HG03354 (cell line): ENCODE data around the gene XYLT1.
"Not testable (repeated sequence)": the region's sequence is repeated elsewhere in the genome, so short reads cannot be mapped to it uniquely, and the experiment has no call there.

Experiments used
- ATAC-seq: cut with Tn5 transposase; IDR thresholded peaks from one replicate; pipeline ENCODE4 v1.9.1; 2021; ENCODE audit warnings: mild to moderate bottlenecking; ENCODE audit not compliant: unreplicated experiment, poor library complexity, severe bottlenecking

The XYLT1 gene

GRCh38 chr16:17346621-17347569 lies 123.9 kb downstream of the XYLT1 start:
- no peak for ATAC-seq

GRCh38 chr16:17345043-17345442 lies 125.7 kb downstream of the XYLT1 start:
- ATAC-seq, result no peak

DNA sequence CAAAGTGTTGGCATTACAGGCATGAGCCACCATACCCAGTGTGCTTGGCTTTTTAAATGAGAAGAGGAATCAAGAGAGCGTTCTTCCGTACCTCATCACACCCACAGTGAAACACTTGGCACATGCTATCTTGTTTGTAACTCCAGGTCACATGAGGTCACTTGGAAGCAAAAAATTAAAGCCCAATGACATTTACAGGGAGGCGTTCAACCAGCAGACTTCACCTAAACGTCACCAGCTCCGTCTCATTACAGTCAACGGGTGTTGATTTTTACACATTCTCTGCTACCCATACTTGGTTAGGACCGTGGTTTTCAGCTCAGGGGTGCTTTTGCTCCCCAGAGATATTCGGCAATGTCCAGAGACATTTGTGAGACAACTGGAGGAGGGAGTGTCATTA lies 127.0 kb downstream of the XYLT1 start:
- ATAC-seq, result no peak

GRCh38 chr16:17343028-17343427 lies 127.7 kb downstream of the XYLT1 start:
- ATAC-seq, result no peak

- ATAC-seq, result no peak
Observed at GRCh38 chr16:17342031-17342430, 128.7 kb downstream of the XYLT1 start.

DNA sequence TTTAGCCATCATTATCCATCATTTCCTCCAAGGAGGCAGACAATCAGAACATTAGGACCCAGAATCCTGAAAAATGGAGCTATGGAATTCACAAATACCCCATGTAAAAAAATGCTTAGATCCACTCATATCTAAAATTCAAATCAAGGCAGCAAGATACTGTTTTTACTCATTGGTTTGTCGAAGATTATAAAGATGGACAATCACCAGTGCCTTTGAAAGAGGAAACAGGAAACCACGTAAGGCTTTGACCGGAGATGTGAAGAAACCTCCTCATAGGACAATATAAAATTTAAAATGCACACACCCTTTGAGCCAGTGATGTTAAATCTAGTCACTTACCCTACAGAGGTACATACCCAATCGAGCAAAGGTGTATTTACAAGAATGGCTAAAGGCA lies 130.0 kb downstream of the XYLT1 start:
- no peak for ATAC-seq

GRCh38 chr16:17339764-17340541 lies 130.8 kb downstream of the XYLT1 start:
- no peak for ATAC-seq

- no peak for ATAC-seq
Observed at GRCh38 chr16:17338244-17338643, 132.5 kb downstream of the XYLT1 start.

DNA sequence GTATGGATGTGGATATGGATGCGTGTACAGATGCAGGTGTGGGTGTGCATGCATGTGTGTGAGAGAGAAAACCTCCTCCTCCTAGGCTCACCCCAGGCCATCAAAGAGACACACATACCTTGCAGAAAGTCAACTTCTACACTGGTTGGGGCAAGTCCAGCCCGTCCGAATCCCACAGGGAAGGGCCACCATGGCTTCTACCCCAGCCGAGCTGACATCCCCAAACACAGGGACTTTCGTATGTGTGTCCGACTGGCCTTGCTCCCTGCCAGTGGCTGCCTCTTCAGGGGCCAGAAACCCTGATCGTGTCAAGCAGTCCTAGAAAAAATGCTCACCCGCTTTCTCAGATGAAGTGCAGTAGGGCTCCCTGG lies 134.2 kb downstream of the XYLT1 start:
- no peak for ATAC-seq

GRCh38 chr16:17335826-17336529 lies 134.8 kb downstream of the XYLT1 start:
- ATAC-seq, result no peak

GRCh38 chr16:17335406-17335805 lies 135.4 kb downstream of the XYLT1 start:
- ATAC-seq, result not testable (repeated sequence)

- ATAC-seq, result no peak
Observed at GRCh38 chr16:17334096-17334495, 136.7 kb downstream of the XYLT1 start.

DNA sequence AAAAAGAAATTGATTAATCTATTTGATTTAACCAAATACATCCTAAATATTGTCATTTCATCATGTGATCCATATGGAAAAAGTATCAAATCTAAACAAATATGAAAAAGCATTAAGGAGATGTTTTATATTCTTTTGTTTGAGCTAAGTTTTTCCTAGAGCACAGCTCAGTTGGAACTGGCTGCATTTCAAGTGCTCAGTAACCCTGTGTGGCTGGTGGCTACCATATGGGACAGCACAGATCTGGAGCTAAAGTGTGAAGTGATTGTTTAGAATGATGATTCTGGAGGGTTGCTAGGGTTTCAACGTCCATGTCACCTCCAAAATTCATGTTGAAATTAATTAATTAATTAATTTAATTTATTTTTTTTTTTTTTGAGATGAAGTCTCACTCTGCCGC lies 137.5 kb downstream of the XYLT1 start:
- no peak for ATAC-seq

GRCh38 chr16:17331991-17332390 lies 138.8 kb downstream of the XYLT1 start:
- no peak for ATAC-seq

DNA sequence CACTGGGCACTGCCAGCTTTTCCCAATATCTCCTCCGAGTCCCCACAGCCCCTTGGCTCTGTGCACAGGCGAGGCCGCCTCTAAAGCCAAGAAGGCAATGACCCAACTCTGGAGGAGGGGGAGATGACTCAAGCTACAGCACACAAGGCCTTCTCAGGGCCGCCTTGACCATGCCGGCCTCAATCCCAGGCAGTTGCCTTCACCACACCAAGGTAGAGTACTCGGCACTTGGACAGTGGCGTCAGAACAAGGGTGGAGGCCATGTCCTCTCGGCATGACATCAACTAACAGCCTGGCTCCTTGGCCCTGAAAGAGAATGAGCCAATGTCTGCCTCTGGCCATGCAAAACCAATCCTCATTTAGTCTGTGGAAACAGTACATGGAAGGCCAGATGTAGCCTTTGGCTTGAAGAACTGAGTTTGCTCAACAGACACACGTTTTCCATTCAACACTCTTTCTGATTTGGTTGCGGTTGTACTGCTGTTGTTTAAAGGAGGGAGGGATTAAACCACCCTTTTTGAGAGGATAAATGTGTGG lies 139.6 kb downstream of the XYLT1 start:
- ATAC-seq, result no peak

DNA sequence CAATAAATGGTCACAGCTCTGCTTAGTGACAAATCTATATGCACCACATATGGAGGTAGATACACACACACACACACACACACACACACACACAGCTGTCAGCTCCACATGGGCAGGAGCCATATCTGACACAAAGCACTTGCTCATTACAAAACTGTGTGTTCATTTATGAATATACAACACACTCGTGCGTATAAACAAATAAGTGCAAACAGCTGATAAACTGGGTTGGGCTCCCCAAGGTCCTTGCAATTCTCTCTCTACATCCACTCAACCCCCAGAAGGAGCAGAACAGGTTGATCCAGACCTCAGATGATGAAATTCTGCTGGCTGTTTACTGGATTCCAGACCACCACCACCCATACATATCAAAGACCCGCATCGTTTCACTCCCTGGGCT lies 140.7 kb downstream of the XYLT1 start:
- ATAC-seq, result no peak

GRCh38 chr16:17329391-17329790 lies 141.4 kb downstream of the XYLT1 start:
- no peak for ATAC-seq

- no peak for ATAC-seq
Observed at GRCh38 chr16:17328932-17329331, 141.8 kb downstream of the XYLT1 start.

GRCh38 chr16:17327664-17328335 lies 143.0 kb downstream of the XYLT1 start:
- no peak for ATAC-seq
